Stimulated activated CD4-positive, alpha-beta T cell treated with anti-CD3 and anti-CD28 coated beads, Interleukin-4, amount 100 ng/mL, for 24 hours (primary cell): ENCODE data around the gene VIM.
"Not testable (repeated sequence)": the region's sequence is repeated elsewhere in the genome, so short reads cannot be mapped to it uniquely, and the experiment has no call there.

Source experiments
- DNase-seq: peaks from one replicate; pipeline ENCODE4 v3.0.0-alpha.2; 2020

The VIM gene

GRCh38 chr10:17233286-17233991, 5.4 kb downstream of the VIM start:
- no peak for DNase-seq

DNA sequence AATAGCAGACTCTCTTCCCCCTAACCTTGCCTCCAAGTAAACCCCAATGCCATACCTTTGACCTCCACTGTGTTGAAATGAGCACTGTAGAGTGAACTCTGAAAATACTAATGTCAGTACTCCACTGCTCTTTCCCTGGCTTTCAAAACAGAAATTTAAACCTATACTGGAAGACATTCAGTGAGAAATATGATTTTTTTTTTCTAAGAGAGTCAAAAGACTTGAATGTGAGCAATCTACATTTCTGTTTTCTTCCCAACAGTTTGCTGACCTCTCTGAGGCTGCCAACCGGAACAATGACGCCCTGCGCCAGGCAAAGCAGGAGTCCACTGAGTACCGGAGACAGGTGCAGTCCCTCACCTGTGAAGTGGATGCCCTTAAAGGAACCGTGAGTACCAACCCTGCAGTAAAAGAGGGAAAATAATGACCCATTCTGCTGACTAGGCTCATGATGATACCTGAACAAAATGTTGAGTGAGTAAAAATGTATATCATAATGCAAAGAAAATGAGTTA, 6.4 kb downstream of the VIM start:
- no peak for DNase-seq

- DNase-seq = no peak
Measured at GRCh38 chr10:17235136-17235535, 7.1 kb downstream of the VIM start.

DNA sequence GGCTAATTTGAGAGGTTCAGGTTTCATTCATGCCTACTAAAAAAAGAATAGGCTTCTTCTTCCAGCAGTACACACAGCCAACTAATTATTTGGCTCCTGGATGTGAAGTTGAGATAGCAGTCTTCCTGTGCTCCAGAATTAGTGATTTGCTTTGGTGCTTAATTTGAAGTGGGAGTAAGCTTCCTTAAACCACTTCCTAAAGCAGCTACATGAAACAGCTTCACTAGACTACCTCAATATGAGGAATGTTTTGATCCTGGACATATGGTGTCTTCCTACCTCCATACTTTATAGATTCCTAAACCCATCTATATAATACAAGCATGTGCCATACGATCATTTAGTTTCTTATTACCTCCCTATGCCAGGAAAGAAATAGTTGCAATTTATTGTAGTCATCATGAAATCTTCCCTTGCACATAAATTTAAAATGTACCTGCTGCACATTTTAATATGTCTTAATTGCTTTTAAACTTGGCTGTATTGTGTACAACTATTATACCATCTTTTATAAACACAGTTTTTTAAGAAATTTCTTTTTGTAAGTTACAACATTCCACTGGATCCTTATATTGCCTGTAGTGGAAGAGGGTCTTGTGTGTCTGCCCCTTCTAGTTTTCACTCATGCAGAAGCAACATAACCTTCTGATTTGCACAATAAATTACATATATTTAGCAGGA, 8.6 kb downstream of the VIM start:
- no peak for DNase-seq

DNA sequence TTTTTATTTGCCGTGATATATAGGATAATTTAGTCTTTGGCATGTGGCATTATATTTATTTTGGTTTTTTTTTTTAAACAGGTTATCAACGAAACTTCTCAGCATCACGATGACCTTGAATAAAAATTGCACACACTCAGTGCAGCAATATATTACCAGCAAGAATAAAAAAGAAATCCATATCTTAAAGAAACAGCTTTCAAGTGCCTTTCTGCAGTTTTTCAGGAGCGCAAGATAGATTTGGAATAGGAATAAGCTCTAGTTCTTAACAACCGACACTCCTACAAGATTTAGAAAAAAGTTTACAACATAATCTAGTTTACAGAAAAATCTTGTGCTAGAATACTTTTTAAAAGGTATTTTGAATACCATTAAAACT, 9.1 kb downstream of the VIM start:
- no peak for DNase-seq

- no peak for DNase-seq
Measured at GRCh38 chr10:17237915-17238444, 9.9 kb downstream of the VIM start.

DNA sequence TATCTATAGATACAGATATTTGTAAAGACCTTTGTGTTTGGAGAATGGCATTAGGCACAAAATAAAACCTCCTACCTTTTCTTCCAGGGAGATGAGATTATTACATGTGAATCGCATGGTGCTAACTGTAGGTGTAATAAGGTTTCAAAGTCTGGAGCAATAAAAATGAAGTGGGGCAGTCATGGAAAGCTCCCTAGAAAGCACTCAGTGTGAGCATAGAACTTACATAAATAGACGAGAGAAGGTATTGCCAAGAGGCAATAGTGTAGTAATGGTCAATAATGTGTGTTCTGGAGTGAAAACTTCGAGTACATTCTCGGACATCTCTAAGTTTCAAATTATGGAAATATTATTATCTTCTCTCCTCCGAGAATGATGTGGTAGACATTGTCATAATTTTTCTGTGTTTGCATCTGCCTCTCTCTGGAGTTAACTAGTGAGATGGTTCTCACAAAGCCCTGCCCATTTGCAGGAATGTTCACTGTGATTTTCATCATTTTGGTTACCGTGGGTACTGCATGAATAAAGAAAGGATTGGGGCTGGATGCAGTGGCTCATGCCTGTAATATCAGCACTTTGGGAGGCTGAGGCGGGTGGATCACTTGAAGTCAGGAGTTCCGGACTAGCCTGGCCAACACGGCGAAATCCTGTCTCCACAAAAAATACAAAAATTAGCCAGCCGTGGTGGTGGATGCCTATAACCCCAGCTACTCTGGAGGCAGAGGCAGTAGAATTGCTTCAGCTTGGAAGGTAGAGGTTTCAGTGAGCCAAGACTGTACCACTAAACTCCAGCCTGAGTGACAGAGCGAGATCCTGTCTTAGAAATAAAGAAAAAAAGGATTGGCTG, 10.6 kb downstream of the VIM start:
- DNase-seq = no peak

DNA sequence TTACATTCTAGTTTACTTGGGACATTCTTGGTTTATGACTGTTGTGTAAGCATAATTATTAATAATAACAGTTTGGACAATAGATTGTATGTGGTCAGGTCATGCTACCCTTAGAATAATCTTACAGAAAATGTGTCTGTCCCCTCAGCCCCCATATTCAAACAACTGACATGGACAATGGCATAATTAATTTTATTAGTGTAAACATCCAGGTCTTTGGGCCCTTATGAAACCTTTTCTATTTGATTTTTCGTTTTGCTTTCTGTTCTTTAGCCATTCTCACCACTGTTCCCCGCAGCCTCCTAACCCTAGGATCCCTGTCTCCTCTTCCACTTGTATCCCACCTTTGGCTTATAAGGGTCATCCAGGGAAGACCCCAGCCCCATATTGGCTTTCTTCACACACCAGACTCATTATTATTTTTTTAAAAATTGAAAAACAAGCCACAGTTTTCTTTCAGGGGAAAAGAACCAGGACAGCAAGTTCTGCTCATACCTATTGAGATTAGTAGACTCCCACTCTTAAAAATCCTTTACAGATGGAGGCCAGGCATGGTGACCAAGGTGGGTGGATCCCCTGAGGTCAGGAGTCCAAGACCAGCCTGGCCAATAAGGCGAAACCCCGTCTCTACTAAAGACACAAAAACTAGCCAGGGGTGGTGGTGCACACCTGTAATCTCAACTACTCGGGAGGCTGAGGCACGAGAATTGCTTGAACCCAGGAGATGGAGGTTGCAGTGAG, 11.5 kb downstream of the VIM start:
- DNase-seq = no peak

GRCh38 chr10:17240096-17240495, 12.1 kb downstream of the VIM start:
- DNase-seq = no peak

DNA sequence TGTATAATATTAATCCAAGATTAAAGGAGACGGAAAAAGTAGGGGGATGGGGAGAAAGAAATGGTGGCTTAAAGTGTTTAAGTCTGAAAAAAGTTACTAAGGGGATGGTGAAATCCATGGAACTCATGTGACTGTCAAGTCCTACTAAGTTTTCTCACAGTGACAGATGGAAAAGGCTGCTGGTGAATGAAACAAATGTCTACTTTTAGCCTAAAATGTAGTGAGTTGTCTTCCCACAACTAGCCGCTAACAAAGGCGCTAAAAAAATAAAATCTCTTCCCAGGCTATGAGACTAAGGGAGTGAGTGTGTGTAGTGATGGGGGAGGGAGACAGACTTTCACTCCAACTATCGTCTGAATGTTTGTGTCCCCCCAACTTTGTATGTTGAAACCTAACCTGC, 12.6 kb downstream of the VIM start:
- DNase-seq = no peak

GRCh38 chr10:17241611-17242333, 13.7 kb downstream of the VIM start:
- no peak for DNase-seq

GRCh38 chr10:17244700-17245365, 16.8 kb downstream of the VIM start:
- DNase-seq = no peak

DNA sequence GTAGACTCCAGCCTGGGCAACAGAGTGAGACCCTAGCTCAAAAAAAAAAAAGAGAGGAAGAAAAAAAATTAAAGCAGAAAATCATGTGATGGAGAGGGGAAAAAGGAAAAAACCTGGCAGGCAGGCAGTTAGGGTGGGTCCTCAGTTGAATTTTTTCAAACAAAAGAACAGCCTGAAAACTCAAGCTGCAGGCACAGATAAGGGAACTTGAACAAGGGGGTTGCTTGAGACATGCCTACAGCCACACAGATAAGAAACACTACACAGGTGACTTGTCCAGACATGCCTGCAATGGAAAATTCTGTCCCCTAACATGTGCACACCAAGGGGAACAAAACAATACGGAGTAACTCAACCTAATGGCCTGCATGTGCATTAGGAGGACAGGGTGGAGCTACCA, 19.2 kb downstream of the VIM start:
- DNase-seq = no peak

DNA sequence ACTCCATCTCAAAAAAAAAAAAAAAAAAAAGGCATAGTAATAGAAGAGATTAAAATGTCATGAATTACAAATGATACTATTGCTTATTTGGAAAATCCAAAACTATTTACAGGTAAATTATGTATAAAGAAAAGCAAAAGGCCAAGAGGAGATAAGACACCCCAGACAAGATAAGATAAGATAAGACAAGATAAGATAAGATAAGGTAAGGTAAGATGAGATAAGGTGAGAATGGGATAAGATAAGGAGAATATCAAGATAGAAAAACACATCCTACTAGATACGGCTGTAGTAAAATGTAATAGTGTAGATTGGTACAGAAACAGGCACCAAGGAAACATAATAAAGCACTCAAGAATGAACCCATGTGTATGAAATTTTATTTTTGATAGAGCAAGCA, 20.9 kb downstream of the VIM start:
- DNase-seq = no peak

DNA sequence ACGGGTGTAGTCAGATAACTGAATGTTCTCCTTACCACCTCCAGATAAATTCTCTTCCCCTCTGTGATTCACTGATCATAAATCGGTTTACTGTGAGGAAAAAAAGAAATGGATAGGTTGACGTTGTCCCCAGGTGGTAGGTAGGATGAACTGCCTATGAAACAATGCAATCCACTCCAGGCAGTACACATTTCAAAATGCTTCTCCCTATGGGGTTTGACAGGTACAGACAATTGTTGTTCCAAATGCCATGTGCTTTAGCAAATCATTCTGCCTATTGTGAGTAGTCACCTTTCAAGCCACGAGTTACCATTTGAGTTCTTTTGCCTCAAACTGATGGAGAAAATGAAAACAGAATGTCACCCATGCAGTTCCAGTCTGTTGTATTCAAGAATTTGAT, 21.8 kb downstream of the VIM start:
- no peak for DNase-seq

DNA sequence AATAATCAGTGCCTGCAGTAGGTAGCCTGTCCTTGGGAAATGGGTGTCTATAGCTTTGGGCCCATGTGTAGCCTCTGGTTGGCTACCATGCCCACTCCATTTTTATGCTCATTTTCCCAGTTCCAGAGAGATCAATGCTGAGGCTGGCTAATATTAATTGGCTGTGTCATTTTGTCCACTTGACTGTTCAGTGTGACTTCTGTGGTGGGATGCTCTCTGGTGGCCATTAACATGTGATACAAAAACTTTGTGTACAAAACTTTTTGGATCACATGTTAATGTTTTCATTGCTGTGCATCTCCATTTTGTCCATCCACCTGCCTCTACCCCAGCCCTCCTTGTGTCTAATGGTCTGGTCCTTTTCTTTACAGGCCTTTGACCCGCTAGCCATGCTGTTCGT, 22.7 kb downstream of the VIM start:
- no peak for DNase-seq

DNA sequence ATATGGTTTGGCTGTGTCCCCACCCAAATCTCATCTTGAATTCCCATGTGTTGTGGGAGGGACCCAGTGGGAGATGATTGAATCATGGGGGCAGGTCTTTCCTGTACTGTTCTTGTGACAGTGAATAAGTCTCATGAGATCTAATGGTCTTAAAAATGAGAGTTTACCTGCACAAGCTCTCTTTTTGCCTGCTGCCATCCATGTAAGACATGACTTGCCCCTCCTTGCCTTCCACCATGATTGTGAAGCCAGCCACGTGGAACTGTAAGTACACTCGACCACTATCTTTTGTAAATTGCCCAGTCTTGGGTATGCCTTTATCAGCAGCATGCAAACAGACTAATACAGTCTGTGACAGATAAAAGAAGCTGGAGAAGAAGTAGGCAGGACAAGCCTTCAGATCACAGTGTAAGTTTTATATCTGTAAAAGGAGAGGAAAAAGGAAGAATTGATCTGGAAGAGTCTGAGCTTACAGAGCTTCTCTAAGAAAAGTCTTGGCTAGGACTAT, 26.6 kb downstream of the VIM start:
- DNase-seq = not testable (repeated sequence)

- DNase-seq = no peak
Measured at GRCh38 chr10:17255512-17255911, 27.5 kb downstream of the VIM start.

DNA sequence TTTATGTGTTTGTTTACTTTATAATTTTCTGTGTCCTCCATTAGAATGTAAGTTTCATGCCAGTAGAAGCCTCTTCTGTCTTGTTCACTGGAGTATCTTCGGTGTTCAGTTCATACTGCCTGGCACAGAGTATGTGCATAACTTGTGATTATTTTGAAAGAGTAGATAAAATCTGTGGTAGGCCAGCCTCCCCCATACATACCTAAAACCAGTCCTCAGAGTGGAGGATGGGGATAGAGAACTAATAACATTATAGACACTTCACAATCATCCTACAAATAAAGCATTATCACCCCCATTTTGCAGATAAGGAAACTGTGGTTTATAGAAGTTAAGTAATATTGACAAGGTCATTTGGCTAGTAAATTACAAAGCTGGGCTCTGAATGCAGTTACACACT, 28.0 kb downstream of the VIM start:
- DNase-seq = no peak

DNA sequence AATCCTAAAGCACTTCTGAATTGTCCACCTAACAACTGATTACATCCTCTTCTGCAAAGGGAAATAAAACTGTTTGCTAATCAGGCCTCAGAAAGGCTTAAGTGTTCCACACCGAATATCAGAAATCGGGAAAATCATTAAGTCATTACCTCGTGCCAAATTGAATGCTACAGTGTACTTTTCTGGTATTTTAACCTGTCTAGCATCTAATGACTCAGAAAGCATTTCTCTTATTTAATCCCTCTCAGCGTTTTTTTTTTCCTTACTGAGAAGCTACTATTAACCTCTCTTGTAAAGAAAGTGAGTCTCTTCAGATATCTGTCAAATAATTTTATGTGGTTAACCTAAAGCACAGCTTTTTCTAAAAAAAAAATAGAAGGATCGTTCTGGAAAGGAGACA, 28.6 kb downstream of the VIM start:
- DNase-seq = no peak
